SU-DHL-6 (cell line): ENCODE measurements around the gene KDELR1.

Source experiments
- CTCF ChIP-seq: fragments of 200-600 bp; sonication (generic); IDR thresholded peaks from one replicate; pipeline ENCODE4 v1.5.1; 2017; ENCODE audit warnings: antibody characterized with exemption, mild to moderate bottlenecking, low read length, moderate library complexity; ENCODE audit not compliant: insufficient read depth, poor library complexity, severe bottlenecking
- EZH2phosphoT487 ChIP-seq: fragments of 200-600 bp; sonication (generic), shearing (Covaris generic); conservative IDR thresholded peaks from 2 replicates; pipeline ENCODE4 v1.6.1; 2018; ENCODE audit warnings: mild to moderate bottlenecking, antibody characterized with exemption, low read length, moderate library complexity, mixed read lengths

GRCh38 chr19:48405010-48405659, 13.8 kb upstream of the KDELR1 start:
- no peak for TF ChIP-seq CTCF
- TF ChIP-seq EZH2phosphoT487 = no peak
